ENCODE measurements around the gene GMPR.

- TF ChIP-seq CTCF (IDR thresholded peaks at IDR 0.05) = no peak
- no peak for TF ChIP-seq POLR2A (IDR thresholded peaks at IDR 0.05)
Measured at GRCh38 chr6:16232086-16232485, 6.3 kb upstream of the GMPR start.

Measured in Peyer's patch (tissue), 4 donors.